GM12878 (cell line): ENCODE data around the gene TAF3. TPM values are rescaled to one million over a fixed set of nuclear protein-coding genes. Genes with fewer than 3 reads are reported as not detected.

Experiments used
- ASH2L ChIP-seq: fragments of 300-600, 200-600 bp; sonication (generic); IDR thresholded peaks from 2 replicates; pipeline ENCODE4 v1.6.1; 2017; ENCODE audit warnings: low read depth, mild to moderate bottlenecking, borderline replicate concordance
- CBFB ChIP-seq: IDR thresholded peaks from 2 replicates; pipeline ENCODE4 v1.6.1; 2016; ENCODE audit warnings: antibody characterized with exemption, low read depth
- CBX5 ChIP-seq: sonication (generic); IDR thresholded peaks from 2 replicates; pipeline ENCODE4 v1.6.1; 2016; ENCODE audit warnings: low read depth, moderate library complexity, mild to moderate bottlenecking, inconsistent platforms
- CEBPB ChIP-seq, 2 experiments: fragments of 150-350 bp in 1 of 2; IDR thresholded peaks; 2 replicates each; pipeline ENCODE4 v1.6.1; 2012 to 2014; ENCODE audit warnings: low read depth in 2 of 2, low read length in 2 of 2, borderline replicate concordance in 1 of 2, inconsistent platforms in 1 of 2
- CREM ChIP-seq: IDR thresholded peaks from 2 replicates; pipeline ENCODE4 v1.6.1; 2014; ENCODE audit warnings: antibody characterized with exemption, low read depth
- ESRRA ChIP-seq: IDR thresholded peaks from 2 replicates; pipeline ENCODE4 v1.6.1; 2012; ENCODE audit warnings: mild to moderate bottlenecking, low read length, improper control_type of control experiment
- JUNB ChIP-seq: IDR thresholded peaks from 2 replicates; pipeline ENCODE4 v1.6.1; 2016; ENCODE audit warnings: antibody characterized with exemption, mild to moderate bottlenecking
- MYB ChIP-seq: fragments of 150-350 bp; IDR thresholded peaks from 2 replicates; pipeline ENCODE4 v1.6.1; 2014; ENCODE audit warnings: mild to moderate bottlenecking, low read depth, low read length, borderline replicate concordance
- NR2F1 ChIP-seq: fragments of 450-650 bp; conservative IDR thresholded peaks from 2 replicates; pipeline ENCODE4 v1.6.1; 2017; ENCODE audit warnings: mild to moderate bottlenecking
- RBBP5 ChIP-seq: fragments of 200-600 bp; sonication (generic); conservative IDR thresholded peaks from 2 replicates; pipeline ENCODE4 v1.6.1; 2016
- STAT1 ChIP-seq: fragments of 450-650 bp; conservative IDR thresholded peaks from 2 replicates; pipeline ENCODE4 v1.6.1; 2014; ENCODE audit warnings: antibody characterized with exemption, mild to moderate bottlenecking
- SUPT20H ChIP-seq: IDR thresholded peaks from 2 replicates; pipeline ENCODE4 v1.6.1; 2011; ENCODE audit warnings: low read depth, mild to moderate bottlenecking, low read length, moderate library complexity, borderline replicate concordance; ENCODE audit not compliant: control insufficient read depth
- YY1 ChIP-seq: IDR thresholded peaks from 2 replicates; pipeline ENCODE4 v1.6.1; 2011; ENCODE audit warnings: low read depth, mild to moderate bottlenecking, low read length
- polyA plus RNA-seq, 11 experiments: library from polyadenylated mRNA; depleted of rRNA in 4 of 11; unstranded in 6 of 11; stranded (reverse) in 5 of 11; fragments of >200 nt; fragmentation: Nextera tagmentation in 4 of 11; fragmentation: Illumina TruSeq in 1 of 11; extraction: Ambion mirVana in 4 of 11; extraction: Trizol in 1 of 11; gene quantifications; 1 replicate in 1 of 11; 2 replicates in 10 of 11; pipeline versions ENCODE4 v1.2.1 to v1.2.3, GENCODE V29; 2011 to 2016; ENCODE audit warnings: inconsistent platforms in 2 of 11, missing spikeins in 2 of 11, low read depth in 1 of 11
- total RNA-seq, 4 experiments: library from RNA; depleted of rRNA in 3 of 4; stranded (reverse); fragments of >200 nt in 3 of 4; fragmentation: Illumina TruSeq in 1 of 4; extraction: Trizol in 1 of 4; gene quantifications; 2 replicates each; pipeline versions ENCODE4 v1.2.1 to v1.2.3, GENCODE V29; 2013 to 2021
- TF ChIP-seq, protein P1 (sequence below), 3 experiments: IDR thresholded peaks in 2 of 3; conservative IDR thresholded peaks in 1 of 3; 2 replicates each; pipeline ENCODE4 v1.5.1; 2011; ENCODE audit warnings: low read depth in 3 of 3, low read length in 3 of 3, mild to moderate bottlenecking in 3 of 3, control low read depth in 2 of 3, moderate library complexity in 2 of 3, inconsistent platforms in 1 of 3, mixed read lengths in 1 of 3; ENCODE audit not compliant: control insufficient read depth in 2 of 3, insufficient read depth in 1 of 3; ENCODE audit errors: extremely low read depth in 1 of 3
- TF ChIP-seq, protein P2 (sequence below): fragments of 450-650 bp; formaldehyde crosslinking; IDR thresholded peaks from 2 replicates; pipeline ENCODE4 v1.4.0; 2020; ENCODE audit warnings: mild to moderate bottlenecking, moderate library complexity
- TF ChIP-seq, protein P3 (sequence below): IDR thresholded peaks from 2 replicates; pipeline ENCODE4 v1.6.1; 2011; ENCODE audit warnings: borderline replicate concordance, low read depth, mild to moderate bottlenecking, moderate library complexity, low read length; ENCODE audit not compliant: insufficient read depth, poor library complexity, severe bottlenecking
- TF ChIP-seq, protein P4 (sequence below): fragments of 450-650 bp; IDR thresholded peaks from 2 replicates; pipeline ENCODE4 v1.6.1; 2016; ENCODE audit warnings: mild to moderate bottlenecking
- TF ChIP-seq, protein P5 (sequence below): IDR thresholded peaks from 2 replicates; pipeline ENCODE4 v1.6.1; 2011; ENCODE audit warnings: mild to moderate bottlenecking, low read depth, low read length, moderate library complexity; ENCODE audit not compliant: insufficient replicate concordance

TAF3 gene
- total and polyA plus RNA-seq, 10 of the 15 experiments (the other 5 are each of a cell fraction or from before 2014, with no cell fraction given) = 2.0 to 10.1 (median 3.7) TPM

DNA sequence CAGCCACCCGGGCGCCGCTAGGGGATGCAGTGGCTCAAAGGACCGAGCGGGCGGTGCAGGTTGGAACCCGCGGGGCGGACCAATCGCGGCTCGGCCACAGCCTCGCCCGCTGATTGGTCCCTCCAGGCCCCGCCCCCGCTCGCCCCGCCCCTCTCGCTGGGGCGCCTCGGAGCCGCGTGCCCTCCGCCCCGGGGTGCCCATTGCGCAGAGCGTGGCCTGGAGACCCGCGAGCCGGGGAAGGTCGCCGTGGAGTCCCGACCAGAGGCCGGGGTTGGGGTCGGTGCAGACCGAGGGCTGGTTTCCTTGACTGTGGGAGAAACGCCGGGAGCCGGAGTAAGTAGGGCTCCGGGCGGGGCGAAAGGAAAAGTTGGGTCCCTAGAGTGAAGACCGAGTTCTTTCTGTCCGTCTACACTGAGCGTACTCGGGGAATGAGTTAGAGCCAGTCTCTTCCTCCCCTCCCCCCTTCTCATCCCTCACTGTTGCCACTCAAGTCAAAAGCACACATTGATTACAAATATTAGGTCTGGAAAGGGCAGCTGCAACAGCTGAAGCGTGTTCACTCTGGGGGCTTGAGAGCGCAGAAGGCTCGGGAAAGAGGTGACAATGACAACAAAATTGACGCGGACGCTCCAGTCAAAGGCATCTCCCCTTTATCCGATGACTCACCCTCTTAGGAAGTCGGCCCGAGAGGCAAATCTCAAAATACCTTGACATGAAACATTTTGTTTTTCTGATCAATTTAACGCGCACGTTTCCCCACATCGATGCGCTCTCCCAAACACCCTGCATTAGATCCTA, 235.3 kb downstream of the TAF3 start (continued):
- no peak for TF ChIP-seq MYB
- TF ChIP-seq SUPT20H = no peak
- TF ChIP-seq, protein P1, sequence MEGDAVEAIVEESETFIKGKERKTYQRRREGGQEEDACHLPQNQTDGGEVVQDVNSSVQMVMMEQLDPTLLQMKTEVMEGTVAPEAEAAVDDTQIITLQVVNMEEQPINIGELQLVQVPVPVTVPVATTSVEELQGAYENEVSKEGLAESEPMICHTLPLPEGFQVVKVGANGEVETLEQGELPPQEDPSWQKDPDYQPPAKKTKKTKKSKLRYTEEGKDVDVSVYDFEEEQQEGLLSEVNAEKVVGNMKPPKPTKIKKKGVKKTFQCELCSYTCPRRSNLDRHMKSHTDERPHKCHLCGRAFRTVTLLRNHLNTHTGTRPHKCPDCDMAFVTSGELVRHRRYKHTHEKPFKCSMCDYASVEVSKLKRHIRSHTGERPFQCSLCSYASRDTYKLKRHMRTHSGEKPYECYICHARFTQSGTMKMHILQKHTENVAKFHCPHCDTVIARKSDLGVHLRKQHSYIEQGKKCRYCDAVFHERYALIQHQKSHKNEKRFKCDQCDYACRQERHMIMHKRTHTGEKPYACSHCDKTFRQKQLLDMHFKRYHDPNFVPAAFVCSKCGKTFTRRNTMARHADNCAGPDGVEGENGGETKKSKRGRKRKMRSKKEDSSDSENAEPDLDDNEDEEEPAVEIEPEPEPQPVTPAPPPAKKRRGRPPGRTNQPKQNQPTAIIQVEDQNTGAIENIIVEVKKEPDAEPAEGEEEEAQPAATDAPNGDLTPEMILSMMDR (IDR thresholded peaks at IDR 0.05 in 2 of 3, conservative IDR thresholded peaks at IDR 0.05 in 1 of 3; ENCODE audit: control insufficient read depth in 2 of 3, extremely low read depth in 1 of 3, insufficient read depth in 1 of 3, low read depth in 3 of 3, low read length in 3 of 3) = peak; percentile 84 to 98 (median 96); a peak in 5 of 6 replicates
- TF ChIP-seq, protein P2, sequence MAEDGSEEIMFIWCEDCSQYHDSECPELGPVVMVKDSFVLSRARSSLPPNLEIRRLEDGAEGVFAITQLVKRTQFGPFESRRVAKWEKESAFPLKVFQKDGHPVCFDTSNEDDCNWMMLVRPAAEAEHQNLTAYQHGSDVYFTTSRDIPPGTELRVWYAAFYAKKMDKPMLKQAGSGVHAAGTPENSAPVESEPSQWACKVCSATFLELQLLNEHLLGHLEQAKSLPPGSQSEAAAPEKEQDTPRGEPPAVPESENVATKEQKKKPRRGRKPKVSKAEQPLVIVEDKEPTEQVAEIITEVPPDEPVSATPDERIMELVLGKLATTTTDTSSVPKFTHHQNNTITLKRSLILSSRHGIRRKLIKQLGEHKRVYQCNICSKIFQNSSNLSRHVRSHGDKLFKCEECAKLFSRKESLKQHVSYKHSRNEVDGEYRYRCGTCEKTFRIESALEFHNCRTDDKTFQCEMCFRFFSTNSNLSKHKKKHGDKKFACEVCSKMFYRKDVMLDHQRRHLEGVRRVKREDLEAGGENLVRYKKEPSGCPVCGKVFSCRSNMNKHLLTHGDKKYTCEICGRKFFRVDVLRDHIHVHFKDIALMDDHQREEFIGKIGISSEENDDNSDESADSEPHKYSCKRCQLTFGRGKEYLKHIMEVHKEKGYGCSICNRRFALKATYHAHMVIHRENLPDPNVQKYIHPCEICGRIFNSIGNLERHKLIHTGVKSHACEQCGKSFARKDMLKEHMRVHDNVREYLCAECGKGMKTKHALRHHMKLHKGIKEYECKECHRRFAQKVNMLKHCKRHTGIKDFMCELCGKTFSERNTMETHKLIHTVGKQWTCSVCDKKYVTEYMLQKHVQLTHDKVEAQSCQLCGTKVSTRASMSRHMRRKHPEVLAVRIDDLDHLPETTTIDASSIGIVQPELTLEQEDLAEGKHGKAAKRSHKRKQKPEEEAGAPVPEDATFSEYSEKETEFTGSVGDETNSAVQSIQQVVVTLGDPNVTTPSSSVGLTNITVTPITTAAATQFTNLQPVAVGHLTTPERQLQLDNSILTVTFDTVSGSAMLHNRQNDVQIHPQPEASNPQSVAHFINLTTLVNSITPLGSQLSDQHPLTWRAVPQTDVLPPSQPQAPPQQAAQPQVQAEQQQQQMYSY = no peak
- TF ChIP-seq, protein P3, sequence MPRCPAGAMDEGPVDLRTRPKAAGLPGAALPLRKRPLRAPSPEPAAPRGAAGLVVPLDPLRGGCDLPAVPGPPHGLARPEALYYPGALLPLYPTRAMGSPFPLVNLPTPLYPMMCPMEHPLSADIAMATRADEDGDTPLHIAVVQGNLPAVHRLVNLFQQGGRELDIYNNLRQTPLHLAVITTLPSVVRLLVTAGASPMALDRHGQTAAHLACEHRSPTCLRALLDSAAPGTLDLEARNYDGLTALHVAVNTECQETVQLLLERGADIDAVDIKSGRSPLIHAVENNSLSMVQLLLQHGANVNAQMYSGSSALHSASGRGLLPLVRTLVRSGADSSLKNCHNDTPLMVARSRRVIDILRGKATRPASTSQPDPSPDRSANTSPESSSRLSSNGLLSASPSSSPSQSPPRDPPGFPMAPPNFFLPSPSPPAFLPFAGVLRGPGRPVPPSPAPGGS = no peak
- TF ChIP-seq ESRRA = no peak
- no peak for TF ChIP-seq STAT1
- no peak for TF ChIP-seq RBBP5
- no peak for TF ChIP-seq CEBPB (IDR thresholded peaks at IDR 0.05; ENCODE audit: borderline replicate concordance in 1 of 2, low read depth in 2 of 2, low read length in 2 of 2)
- TF ChIP-seq YY1 = peak; percentile 60; the same call in 1 of the 2 replicates
- TF ChIP-seq JUNB = no peak
- no peak for TF ChIP-seq CREM
- TF ChIP-seq CBFB = no peak
- TF ChIP-seq NR2F1 = no peak
- TF ChIP-seq, protein P4, sequence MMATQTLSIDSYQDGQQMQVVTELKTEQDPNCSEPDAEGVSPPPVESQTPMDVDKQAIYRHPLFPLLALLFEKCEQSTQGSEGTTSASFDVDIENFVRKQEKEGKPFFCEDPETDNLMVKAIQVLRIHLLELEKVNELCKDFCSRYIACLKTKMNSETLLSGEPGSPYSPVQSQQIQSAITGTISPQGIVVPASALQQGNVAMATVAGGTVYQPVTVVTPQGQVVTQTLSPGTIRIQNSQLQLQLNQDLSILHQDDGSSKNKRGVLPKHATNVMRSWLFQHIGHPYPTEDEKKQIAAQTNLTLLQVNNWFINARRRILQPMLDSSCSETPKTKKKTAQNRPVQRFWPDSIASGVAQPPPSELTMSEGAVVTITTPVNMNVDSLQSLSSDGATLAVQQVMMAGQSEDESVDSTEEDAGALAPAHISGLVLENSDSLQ = no peak
- TF ChIP-seq, protein P5, sequence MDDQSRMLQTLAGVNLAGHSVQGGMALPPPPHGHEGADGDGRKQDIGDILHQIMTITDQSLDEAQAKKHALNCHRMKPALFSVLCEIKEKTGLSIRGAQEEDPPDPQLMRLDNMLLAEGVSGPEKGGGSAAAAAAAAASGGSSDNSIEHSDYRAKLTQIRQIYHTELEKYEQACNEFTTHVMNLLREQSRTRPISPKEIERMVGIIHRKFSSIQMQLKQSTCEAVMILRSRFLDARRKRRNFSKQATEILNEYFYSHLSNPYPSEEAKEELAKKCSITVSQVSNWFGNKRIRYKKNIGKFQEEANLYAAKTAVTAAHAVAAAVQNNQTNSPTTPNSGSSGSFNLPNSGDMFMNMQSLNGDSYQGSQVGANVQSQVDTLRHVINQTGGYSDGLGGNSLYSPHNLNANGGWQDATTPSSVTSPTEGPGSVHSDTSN = no peak
- TF ChIP-seq CBX5 = peak; percentile 31; the same call in 1 of the 2 replicates
- no peak for TF ChIP-seq ASH2L
